B cell (primary cell): ENCODE measurements around the gene COL16A1. TPM values are rescaled to one million over a fixed set of nuclear protein-coding genes. Genes with fewer than 3 reads are reported as not detected.

ENCODE experiments used
- ATAC-seq: fragments of 200-7000 bp; cut with Tn5 transposase; one replicate; pipeline ENCODE4 v1.10.0; 2021; ENCODE audit warnings: low read depth, mild to moderate bottlenecking, moderate number of reproducible peaks, moderate library complexity
- CTCF ChIA-PET: fragments of 350-600 bp; sonication (Branson Sonifier 250); formaldehyde crosslinking; loops from one replicate; lab custom pipeline; 2021; ENCODE audit warnings: antibody characterized with exemption, inconsistent platforms; lab: Charles Lee
- POLR2A ChIA-PET: fragments of 350-600 bp; sonication (Branson Sonifier 250); formaldehyde crosslinking; loops from one replicate; lab custom pipeline; 2021; ENCODE audit warnings: antibody characterized with exemption; lab: Charles Lee
- DNase-seq: peaks from one replicate; pipeline ENCODE4 v3.0.0; 2013
- H2AFZ ChIP-seq: 2 replicates; pipeline ENCODE4 v1.6.1; 2012; ENCODE audit warnings: mild to moderate bottlenecking, low read depth, low read length; ENCODE audit not compliant: insufficient read depth, poor library complexity, severe bottlenecking
- H3K27ac ChIP-seq, 2 donors: 1 replicate in 1 of 2; 2 replicates in 1 of 2; pipeline ENCODE4 v1.5.1; 2012 to 2013; ENCODE audit warnings: low read length in 2 of 2, mild to moderate bottlenecking in 2 of 2, moderate library complexity in 1 of 2
- H3K27me3 ChIP-seq, 4 experiments: fragments of 200-600 bp in 1 of 4; sonication (generic) in 1 of 4; replicated peaks in 1 of 4; 1 replicate in 2 of 4; 2 replicates in 2 of 4; pipeline versions ENCODE4 v1.6.1 to v1.7.0; 2013 to 2016; ENCODE audit warnings: low read length in 3 of 4, mild to moderate bottlenecking in 2 of 4, mixed read lengths in 1 of 4, moderate library complexity in 1 of 4; ENCODE audit not compliant: insufficient read depth in 4 of 4, control insufficient read depth in 3 of 4; ENCODE audit errors: control extremely low read depth in 1 of 4
- H3K36me3 ChIP-seq, 2 experiments: replicated peaks in 1 of 2; 1 replicate in 1 of 2; 2 replicates in 1 of 2; pipeline versions ENCODE4 v1.6.1 to v1.7.1; 2013; ENCODE audit warnings: low read length in 1 of 2; ENCODE audit not compliant: insufficient read depth in 2 of 2, control insufficient read depth in 1 of 2; ENCODE audit errors: control extremely low read depth in 1 of 2, extremely low read depth in 1 of 2
- H3K4me1 ChIP-seq, 2 donors: fragments of 200-600 bp in 1 of 2; sonication (generic) in 1 of 2; 1 replicate in 1 of 2; 2 replicates in 1 of 2; pipeline versions ENCODE4 v1.5.1 to v1.6.1; 2013 to 2017; ENCODE audit warnings: low read length in 2 of 2; ENCODE audit not compliant: control insufficient read depth in 2 of 2, insufficient read depth in 2 of 2
- H3K4me2 ChIP-seq: replicated peaks from 2 replicates; pipeline ENCODE3; 2012; ENCODE audit warnings: mild to moderate bottlenecking, low read depth, low read length; ENCODE audit not compliant: poor library complexity, severe bottlenecking
- H3K4me3 ChIP-seq, 5 experiments: fragments of 200-600 bp in 1 of 5; sonication (generic) in 1 of 5; 1 replicate in 3 of 5; 2 replicates in 2 of 5; pipeline versions ENCODE4 v1.5.1 to v1.7.0; 2011 to 2016; ENCODE audit warnings: low read length in 4 of 5, mild to moderate bottlenecking in 4 of 5, low read depth in 2 of 5, control low read depth in 1 of 5, moderate library complexity in 1 of 5; ENCODE audit not compliant: insufficient read depth in 1 of 5; ENCODE audit errors: control extremely low read depth in 1 of 5, extremely low read depth in 1 of 5
- H3K79me2 ChIP-seq: fragments of 200-600 bp; sonication (generic); one replicate; pipeline ENCODE4 v1.6.0; 2016; ENCODE audit warnings: low read length; ENCODE audit not compliant: control insufficient read depth, insufficient read depth
- H3K9ac ChIP-seq: fragments of 200-600 bp; sonication (generic); 2 replicates; pipeline ENCODE4 v1.6.1; 2017; ENCODE audit warnings: mild to moderate bottlenecking, low read length, moderate library complexity
- H3K9me3 ChIP-seq, 3 donors: one replicate each; pipeline versions ENCODE4 v1.6.1 to v1.7.1; 2013; ENCODE audit warnings: low read length in 2 of 3; ENCODE audit not compliant: control insufficient read depth in 2 of 3, insufficient read depth in 1 of 3; ENCODE audit errors: control extremely low read depth in 1 of 3
- H4K20me1 ChIP-seq: 2 replicates; pipeline ENCODE4 v1.6.0; 2012; ENCODE audit warnings: mild to moderate bottlenecking, low read length; ENCODE audit not compliant: insufficient read depth, control insufficient read depth, poor library complexity, severe bottlenecking
- H3K27ac Mint-ChIP-seq: one replicate; pipeline ENCODE4 v1.8.0; 2021; ENCODE audit warnings: mixed read lengths
- H3K27me3 Mint-ChIP-seq: one replicate; pipeline ENCODE4 v1.8.0; 2021; ENCODE audit warnings: mixed read lengths
- H3K4me1 Mint-ChIP-seq: one replicate; pipeline ENCODE4 v1.8.0; 2021; ENCODE audit warnings: mixed read lengths
- H3K4me3 Mint-ChIP-seq: one replicate; pipeline ENCODE4 v1.8.0; 2021; ENCODE audit warnings: mixed read lengths
- H3K9me3 Mint-ChIP-seq: one replicate; pipeline ENCODE4 v1.8.0; 2022; ENCODE audit warnings: mixed read lengths; ENCODE audit not compliant: insufficient read depth
- CTCF ChIP-seq: fragments of 200-600 bp; IDR thresholded peaks from one replicate; pipeline ENCODE4 v1.8.0; 2022; ENCODE audit warnings: antibody characterized with exemption, mild to moderate bottlenecking
- EZH2 ChIP-seq: IDR thresholded peaks from 2 replicates; pipeline ENCODE4 v1.6.1; 2012; ENCODE audit warnings: borderline replicate concordance, low read depth, mild to moderate bottlenecking, moderate library complexity, low read length; ENCODE audit not compliant: insufficient read depth, poor library complexity, severe bottlenecking
- WGBS: methylation state at CpG from one replicate; pipeline ENCODE4 v1.1.5; 2013; ENCODE audit warnings: missing lambda C conversion rate; ENCODE audit not compliant: insufficient coverage; 5-methylcytosine and 5-hydroxymethylcytosine counted together
- intact Hi-C: fragments of 100-400 bp; cut with micrococcal nuclease; formaldehyde crosslinking; loops from one replicate; pipeline ENCODE4 v1.10.0; 2022
- polyA plus RNA-seq: library from polyadenylated mRNA; depleted of rRNA; stranded (reverse); fragments of >200 nt; gene quantifications from 2 replicates; pipeline ENCODE4 v1.2.3, GENCODE V29; 2012
- total RNA-seq, 2 donors: library from RNA; stranded (reverse); fragments of 120-200 nt in 1 of 2; gene quantifications; 1 replicate in 1 of 2; 2 replicates in 1 of 2; pipeline versions ENCODE4 v1.2.3 to v1.2.4, GENCODE V29; 2013 to 2022

COL16A1 gene
- total and polyA plus RNA-seq, 2 donors (not counting 1 experiment from before 2014, with no cell fraction given), result 0.07 TPM; not detected in 1

- DNase-seq, result no peak
- Mint-ChIP-seq H3K9me3 (no peaks in the 10 kb centered on the region), H3K27me3 (no peaks in the 10 kb centered on the region), H3K4me3 (no peak overlapping the region), H3K27ac (no peak overlapping the region), H3K4me1 (peaks cover 2% of the 10 kb centered on the region)
- intact Hi-C loops, result no loop called here
- 95% methylated on average over 23 of the region's 23 CpGs for WGBS
- Histone ChIP-seq H3K4me3 (no peak overlapping the region), H2AFZ (no peak overlapping the region), H3K4me2 (no peak overlapping the region), H3K27ac (no peak overlapping the region), H4K20me1 (no peaks in the 10 kb centered on the region), H3K9me3 (no peaks in the 10 kb centered on the region), H3K36me3 (peaks cover 0 to 37% of the 10 kb centered on the region in 2 experiments), H3K27me3 (no peaks in the 10 kb centered on the region), H3K79me2 (no peaks in the 10 kb centered on the region), H3K4me1 (no peaks in the 10 kb centered on the region), H3K9ac (no peak overlapping the region)
- no peak for TF ChIP-seq EZH2
- TF ChIP-seq CTCF, result no peak
- no peak for ATAC-seq
- ChIA-PET CTCF (interaction anchor here (0.8 to 1.5 kb wide), 2 partner anchors 8 to 63 kb away, joined by 3 to 4 read pairs; no protein-coding TSS in a partner anchor), POLR2A (no interaction called here)
Measured at GRCh38 chr1:31626223-31627207, 77.3 kb downstream of the COL16A1 start.
